ENCODE measurements around the gene STON2.

STON2 gene

GRCh38 chr14:81416194-81416952 lies 16.2 kb upstream of the STON2 start:
- DNase-seq: no peak

DNA sequence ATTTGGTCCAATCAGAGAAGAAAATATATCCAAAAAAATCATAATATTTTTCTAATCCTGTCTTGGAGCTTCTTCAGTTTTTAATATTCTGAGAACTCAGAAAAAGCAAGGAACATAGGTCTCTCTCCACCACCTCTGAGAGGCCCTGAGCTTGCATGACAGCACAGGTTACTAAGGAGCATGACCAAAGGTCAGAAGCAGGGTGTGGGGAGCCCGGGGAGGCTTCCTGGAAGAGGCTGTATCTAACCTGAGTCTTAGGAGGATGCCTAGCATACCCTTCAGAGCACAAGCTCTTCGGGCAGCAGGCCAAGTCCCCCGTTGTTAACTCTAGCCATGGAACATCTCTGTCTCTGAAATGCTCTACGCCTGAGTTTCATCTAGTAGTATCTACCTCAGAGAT lies 15.7 kb upstream of the STON2 start:
- Histone ChIP-seq H3K18ac (ENCODE audit: low read length) (no peak overlapping the region), H2BK15ac (replicated peaks; ENCODE audit: low read depth) (no peak overlapping the region), H3K4me1 (ENCODE audit: control insufficient read depth, low read depth, low read length) (peaks cover 2% of the 10 kb centered on the region), H2AK5ac (ENCODE audit: low read length) (no peak overlapping the region), H3K4ac (ENCODE audit: low read depth, low read length) (no peak overlapping the region), H3K56ac (ENCODE audit: low read length) (no peak overlapping the region), H3K36me3 (ENCODE audit: control insufficient read depth, insufficient read depth, low read length) (no peaks in the 10 kb centered on the region), H3K4me2 (ENCODE audit: low read length) (no peak overlapping the region), H3K79me1 (ENCODE audit: low read length) (peaks cover 2% of the 10 kb centered on the region), H2BK120ac (ENCODE audit: low read depth, low read length) (no peak overlapping the region), H4K5ac (ENCODE audit: low read length) (no peak overlapping the region), H3K27ac (ENCODE audit: low read depth, low read length) (no peak overlapping the region), H4K8ac (ENCODE audit: low read depth, low read length) (no peak overlapping the region), H3K4me3 (ENCODE audit: low read length) (no peak overlapping the region), H3K79me2 (ENCODE audit: control insufficient read depth, insufficient read depth, low read length) (no peaks in the 10 kb centered on the region), H3K27me3 (ENCODE audit: insufficient read depth, low read length, poor library complexity) (no peaks in the 10 kb centered on the region), H3K23ac (ENCODE audit: low read length) (no peak overlapping the region), H3K9ac (ENCODE audit: low read length) (no peak overlapping the region), H2BK5ac (ENCODE audit: low read length) (no peak overlapping the region)
- DNase-seq: no peak
- WGBS (ENCODE audit: extremely low coverage, insufficient coverage, low lambda C conversion rate): no CpG with 5 or more reads among the region's 4 CpGs

More at GRCh38 chr14:81416194-81416952, 16.2 kb upstream of the STON2 start:
- Histone ChIP-seq H2BK15ac (replicated peaks; ENCODE audit: low read depth) (no peak overlapping the region), H3K4ac (ENCODE audit: low read depth, low read length) (no peak overlapping the region), H3K4me1 (ENCODE audit: control insufficient read depth, low read depth, low read length) (peaks cover 2% of the 10 kb centered on the region), H3K4me2 (ENCODE audit: low read length) (no peak overlapping the region), H3K79me2 (ENCODE audit: control insufficient read depth, insufficient read depth, low read length) (no peaks in the 10 kb centered on the region), H3K79me1 (ENCODE audit: low read length) (peaks cover 2% of the 10 kb centered on the region), H4K5ac (ENCODE audit: low read length) (no peak overlapping the region), H4K8ac (ENCODE audit: low read depth, low read length) (no peak overlapping the region), H3K4me3 (ENCODE audit: low read length) (no peak overlapping the region), H2AK5ac (ENCODE audit: low read length) (no peak overlapping the region), H3K36me3 (ENCODE audit: control insufficient read depth, insufficient read depth, low read length) (no peaks in the 10 kb centered on the region), H3K9ac (ENCODE audit: low read length) (no peak overlapping the region), H2BK120ac (ENCODE audit: low read depth, low read length) (no peak overlapping the region), H3K27ac (ENCODE audit: low read depth, low read length) (no peak overlapping the region), H2BK5ac (ENCODE audit: low read length) (no peak overlapping the region), H3K18ac (ENCODE audit: low read length) (no peak overlapping the region), H3K56ac (ENCODE audit: low read length) (no peak overlapping the region), H3K23ac (ENCODE audit: low read length) (no peak overlapping the region), H3K27me3 (ENCODE audit: insufficient read depth, low read length, poor library complexity) (no peaks in the 10 kb centered on the region)
- no CpG with 5 or more reads among the region's 8 CpGs for WGBS (ENCODE audit: extremely low coverage, insufficient coverage, low lambda C conversion rate)

GRCh38 chr14:81414123-81414522 lies 14.0 kb upstream of the STON2 start:
- H4K8ac ChIP-seq (ENCODE audit: low read depth, low read length): no peak overlapping the region
- H3K4me2 ChIP-seq (ENCODE audit: low read length): no peak overlapping the region
- H3K18ac ChIP-seq (ENCODE audit: low read length): no peak overlapping the region
- DNase-seq: no peak
- H2BK120ac ChIP-seq (ENCODE audit: low read depth, low read length): no peak overlapping the region
- H2BK5ac ChIP-seq (ENCODE audit: low read length): no peak overlapping the region
- H3K4ac ChIP-seq (ENCODE audit: low read depth, low read length): no peak overlapping the region
- no peak overlapping the region for H2AK5ac ChIP-seq (ENCODE audit: low read length)
- H3K4me1 ChIP-seq (ENCODE audit: control insufficient read depth, low read depth, low read length): peaks cover 2% of the 10 kb centered on the region
- no peak overlapping the region for H3K56ac ChIP-seq (ENCODE audit: low read length)
- no peak overlapping the region for H2BK15ac ChIP-seq (replicated peaks; ENCODE audit: low read depth)
- H3K79me2 ChIP-seq (ENCODE audit: control insufficient read depth, insufficient read depth, low read length): no peaks in the 10 kb centered on the region
- no peaks in the 10 kb centered on the region for H3K27me3 ChIP-seq (ENCODE audit: insufficient read depth, low read length, poor library complexity)
- H4K5ac ChIP-seq (ENCODE audit: low read length): no peak overlapping the region
- H3K27ac ChIP-seq (ENCODE audit: low read depth, low read length): no peak overlapping the region
- WGBS (ENCODE audit: extremely low coverage, insufficient coverage, low lambda C conversion rate): no CpG with 5 or more reads among the region's 4 CpGs
- H3K9ac ChIP-seq (ENCODE audit: low read length): no peak overlapping the region
- no peak overlapping the region for H3K4me3 ChIP-seq (ENCODE audit: low read length)
- no peak overlapping the region for H3K23ac ChIP-seq (ENCODE audit: low read length)
- H3K36me3 ChIP-seq (ENCODE audit: control insufficient read depth, insufficient read depth, low read length): no peaks in the 10 kb centered on the region
- H3K79me1 ChIP-seq (ENCODE audit: low read length): no peaks in the 10 kb centered on the region

- H3K79me1 ChIP-seq (ENCODE audit: low read length): no peaks in the 10 kb centered on the region
- no peak overlapping the region for H2BK15ac ChIP-seq (replicated peaks; ENCODE audit: low read depth)
- H3K9ac ChIP-seq (ENCODE audit: low read length): no peak overlapping the region
- no peak overlapping the region for H3K27ac ChIP-seq (ENCODE audit: low read depth, low read length)
- H3K79me2 ChIP-seq (ENCODE audit: control insufficient read depth, insufficient read depth, low read length): no peaks in the 10 kb centered on the region
- no peak overlapping the region for H3K4me2 ChIP-seq (ENCODE audit: low read length)
- peaks cover 2% of the 10 kb centered on the region for H3K4me1 ChIP-seq (ENCODE audit: control insufficient read depth, low read depth, low read length)
- H3K23ac ChIP-seq (ENCODE audit: low read length): no peak overlapping the region
- no peak overlapping the region for H2BK120ac ChIP-seq (ENCODE audit: low read depth, low read length)
- no peak overlapping the region for H3K18ac ChIP-seq (ENCODE audit: low read length)
- no peaks in the 10 kb centered on the region for H3K27me3 ChIP-seq (ENCODE audit: insufficient read depth, low read length, poor library complexity)
- no CpG with 5 or more reads among the region's 19 CpGs for WGBS (ENCODE audit: extremely low coverage, insufficient coverage, low lambda C conversion rate)
- no peaks in the 10 kb centered on the region for H3K36me3 ChIP-seq (ENCODE audit: control insufficient read depth, insufficient read depth, low read length)
- H3K56ac ChIP-seq (ENCODE audit: low read length): no peak overlapping the region
- H4K8ac ChIP-seq (ENCODE audit: low read depth, low read length): no peak overlapping the region
- no peak for DNase-seq
- H3K4me3 ChIP-seq (ENCODE audit: low read length): no peak overlapping the region
- no peak overlapping the region for H3K4ac ChIP-seq (ENCODE audit: low read depth, low read length)
- H4K5ac ChIP-seq (ENCODE audit: low read length): no peak overlapping the region
- H2BK5ac ChIP-seq (ENCODE audit: low read length): no peak overlapping the region
- H2AK5ac ChIP-seq (ENCODE audit: low read length): no peak overlapping the region
Measured at GRCh38 chr14:81412779-81413178, 12.7 kb upstream of the STON2 start.

GRCh38 chr14:81408595-81408994 lies 8.5 kb upstream of the STON2 start:
- peaks cover 2% of the 10 kb centered on the region for H3K4me1 ChIP-seq (ENCODE audit: control insufficient read depth, low read depth, low read length)
- DNase-seq: no peak
- no peak overlapping the region for H2BK5ac ChIP-seq (ENCODE audit: low read length)
- H2AK5ac ChIP-seq (ENCODE audit: low read length): no peak overlapping the region
- H2BK120ac ChIP-seq (ENCODE audit: low read depth, low read length): no peak overlapping the region
- H3K4me2 ChIP-seq (ENCODE audit: low read length): no peak overlapping the region
- no peaks in the 10 kb centered on the region for H3K79me1 ChIP-seq (ENCODE audit: low read length)
- no peak overlapping the region for H4K8ac ChIP-seq (ENCODE audit: low read depth, low read length)
- H3K27me3 ChIP-seq (ENCODE audit: insufficient read depth, low read length, poor library complexity): no peaks in the 10 kb centered on the region
- no peak overlapping the region for H3K4ac ChIP-seq (ENCODE audit: low read depth, low read length)
- no peak overlapping the region for H3K9ac ChIP-seq (ENCODE audit: low read length)
- no peaks in the 10 kb centered on the region for H3K79me2 ChIP-seq (ENCODE audit: control insufficient read depth, insufficient read depth, low read length)
- H4K5ac ChIP-seq (ENCODE audit: low read length): no peak overlapping the region
- WGBS (ENCODE audit: extremely low coverage, insufficient coverage, low lambda C conversion rate): no CpG with 5 or more reads among the region's 1 CpG
- H3K23ac ChIP-seq (ENCODE audit: low read length): no peak overlapping the region
- no peak overlapping the region for H3K56ac ChIP-seq (ENCODE audit: low read length)
- no peak overlapping the region for H3K27ac ChIP-seq (ENCODE audit: low read depth, low read length)
- no peak overlapping the region for H3K4me3 ChIP-seq (ENCODE audit: low read length)
- no peaks in the 10 kb centered on the region for H3K36me3 ChIP-seq (ENCODE audit: control insufficient read depth, insufficient read depth, low read length)
- no peak overlapping the region for H2BK15ac ChIP-seq (replicated peaks; ENCODE audit: low read depth)
- H3K18ac ChIP-seq (ENCODE audit: low read length): no peak overlapping the region

GRCh38 chr14:81406863-81407262 lies 6.7 kb upstream of the STON2 start:
- Histone ChIP-seq H2BK5ac (ENCODE audit: low read length) (no peak overlapping the region), H3K56ac (ENCODE audit: low read length) (no peak overlapping the region), H2BK120ac (ENCODE audit: low read depth, low read length) (no peak overlapping the region), H2AK5ac (ENCODE audit: low read length) (no peak overlapping the region), H3K4me1 (ENCODE audit: control insufficient read depth, low read depth, low read length) (no peaks in the 10 kb centered on the region), H3K23ac (ENCODE audit: low read length) (no peak overlapping the region), H3K36me3 (ENCODE audit: control insufficient read depth, insufficient read depth, low read length) (no peaks in the 10 kb centered on the region), H4K8ac (ENCODE audit: low read depth, low read length) (no peak overlapping the region), H3K4ac (ENCODE audit: low read depth, low read length) (no peak overlapping the region), H3K27me3 (ENCODE audit: insufficient read depth, low read length, poor library complexity) (no peaks in the 10 kb centered on the region), H3K79me2 (ENCODE audit: control insufficient read depth, insufficient read depth, low read length) (no peaks in the 10 kb centered on the region), H3K27ac (ENCODE audit: low read depth, low read length) (no peak overlapping the region), H3K18ac (ENCODE audit: low read length) (no peak overlapping the region), H3K9ac (ENCODE audit: low read length) (no peak overlapping the region), H3K79me1 (ENCODE audit: low read length) (no peaks in the 10 kb centered on the region), H2BK15ac (replicated peaks; ENCODE audit: low read depth) (no peak overlapping the region), H3K4me2 (ENCODE audit: low read length) (no peak overlapping the region), H3K4me3 (ENCODE audit: low read length) (no peak overlapping the region), H4K5ac (ENCODE audit: low read length) (no peak overlapping the region)
- WGBS (ENCODE audit: extremely low coverage, insufficient coverage, low lambda C conversion rate): no CpG with 5 or more reads among the region's 4 CpGs
- no peak for DNase-seq

All from mesendoderm (in vitro differentiated cells).